ENCODE measurements around the gene PEX1. TPM values are rescaled to one million over a fixed set of nuclear protein-coding genes. Genes with fewer than 3 reads are reported as not detected.

PEX1 gene
- total and polyA plus RNA-seq, 9 of the 15 experiments (the other 6 are each of a cell fraction or from before 2014, with no cell fraction given) = 9.4 to 32.2 (median 19.9) TPM

GRCh38 chr7:92451645-92452044 is 76.7 kb downstream of the PEX1 start:
- no TSS peak for BruUV-seq (replicated peaks)
- no peak overlapping the region for H2AFZ ChIP-seq (ENCODE audit: low read depth, low read length)
- FAIRE-seq (no peak), ATAC-seq (no peak), DNase-seq (ENCODE audit: extremely low read depth in 1 of 4, low spot score in 3 of 4) (no peak)
- H4K20me1 ChIP-seq (replicated peaks; ENCODE audit: control insufficient read depth, insufficient read depth, low read length) = no peaks in the 10 kb centered on the region
- in situ Hi-C loops (cut with MboI) (no loop called here), intact Hi-C loops (cut with micrococcal nuclease) (no loop called here)
- no peak overlapping the region for H3K4me3 ChIP-seq
- H3K36me3 ChIP-seq (ENCODE audit: control insufficient read depth, insufficient read depth, low read length) = peaks cover 79% of the 10 kb centered on the region
- 100% methylated on average over 2 of the region's 2 CpGs for WGBS (ENCODE audit: insufficient coverage, low coverage, missing lambda C conversion rate)
- no peak overlapping the region for H3K9ac ChIP-seq (ENCODE audit: insufficient read depth in 1 of 2, low read depth in 2 of 2, low read length in 2 of 2)
- no peaks in the 10 kb centered on the region for H3K27me3 ChIP-seq (ENCODE audit: control insufficient read depth in 2 of 2, insufficient read depth in 2 of 2, low read length in 2 of 2)
- H3K79me2 ChIP-seq (ENCODE audit: control insufficient read depth, insufficient read depth, low read length) = peaks cover 28% of the 10 kb centered on the region
- no peaks in the 10 kb centered on the region for H3K9me3 ChIP-seq (replicated peaks; ENCODE audit: control insufficient read depth, insufficient read depth, low read depth, low read length)
- no peak overlapping the region for H3K27ac ChIP-seq (ENCODE audit: extremely low read depth, low read depth, low read length)
- CTCF ChIA-PET (ENCODE audit: low intra/inter-chr PET ratio) = no interaction called here
- H3K4me1 ChIP-seq (replicated peaks in 1 of 2; ENCODE audit: control insufficient read depth in 2 of 2, insufficient read depth in 2 of 2, low read length in 2 of 2) = peaks cover 5 to 6% of the 10 kb centered on the region in 2 experiments; a peak in 2 of 5 replicates
- no peaks in the 10 kb centered on the region for H3K9me1 ChIP-seq (ENCODE audit: control insufficient read depth, insufficient read depth, low read length)
- no peak overlapping the region for H3K4me2 ChIP-seq (ENCODE audit: insufficient read depth, low read length)
- POLR2A ChIA-PET = interaction anchor here (1.7 kb wide), 1 partner anchor 9 kb away, joined by 5 read pairs; no protein-coding TSS in a partner anchor
- TF ChIP-seq SP2 (IDR thresholded peaks at IDR 0.05; ENCODE audit: extremely low read depth, low read depth, low read length, poor library complexity, severe bottlenecking) = no peak
- no peak for TF ChIP-seq TRIM28 (IDR thresholded peaks at IDR 0.05)
- no peak for TF ChIP-seq E2F6 (IDR thresholded peaks at IDR 0.05; ENCODE audit: borderline replicate concordance in 1 of 2, extremely low read depth in 1 of 2, insufficient read depth in 1 of 2, insufficient read length in 1 of 2, low read depth in 1 of 2, low read length in 1 of 2, poor library complexity in 1 of 2, severe bottlenecking in 1 of 2)
- TF ChIP-seq RBM25 (IDR thresholded peaks at IDR 0.05; ENCODE audit: low read depth, low read length, severe bottlenecking) = peak; percentile 87
- no peak for TF ChIP-seq DACH1 (IDR thresholded peaks at IDR 0.05; ENCODE audit: partially characterized antibody)
- peak; percentile 59 for TF ChIP-seq BCOR (IDR thresholded peaks at IDR 0.05)
- TF ChIP-seq ILK (tag; IDR thresholded peaks at IDR 0.05; ENCODE audit: borderline replicate concordance, low read depth) = no peak
- no peak for TF ChIP-seq SRF (CRISPR knock-in tag; IDR thresholded peaks at IDR 0.05)
- TF ChIP-seq PHF21A (IDR thresholded peaks at IDR 0.05; ENCODE audit: borderline replicate concordance, low read depth) = no peak
- no peak for TF ChIP-seq ZNF263 (CRISPR knock-in tag; IDR thresholded peaks at IDR 0.05; ENCODE audit: borderline replicate concordance)
- 0 out of 2 replicates have a peak, but pooled peaks have one; percentile 40 for TF ChIP-seq ESRRA (IDR thresholded peaks at IDR 0.05; ENCODE audit: borderline replicate concordance, low read depth)
- 0 out of 4 replicates have a peak, but pooled peaks of 1 of the 2 experiments have one; percentile 22 for TF ChIP-seq KDM1A (IDR thresholded peaks at IDR 0.05)
- TF ChIP-seq BHLHE40 (IDR thresholded peaks at IDR 0.05; ENCODE audit: low read length) = no peak
- no peak for TF ChIP-seq ZFP30 (CRISPR knock-in tag; IDR thresholded peaks at IDR 0.05; ENCODE audit: borderline replicate concordance)
- TF ChIP-seq ZNF41 (CRISPR knock-in tag; conservative IDR thresholded peaks at IDR 0.05) = no peak
- TF ChIP-seq RERE (CRISPR knock-in tag; IDR thresholded peaks at IDR 0.05; ENCODE audit: borderline replicate concordance) = no peak
- TF ChIP-seq SREBF2 (CRISPR knock-in tag; IDR thresholded peaks at IDR 0.05) = no peak
- TF ChIP-seq CREBBP (IDR thresholded peaks at IDR 0.05; ENCODE audit: low read depth, low read length) = no peak

All from K562 (cell line).